ENCODE data around the gene PDZD11.

Gene PDZD11

GRCh38 chrX:70268034-70268433 is 21.7 kb downstream of the PDZD11 start, which contains the start of gene ARR3:
TSS of gene ARR3 (plus strand) at chrX:70268334. CDS start at chrX:70269386, 1,052 bp downstream.
- Histone ChIP-seq H3K36me3 (ENCODE audit: control insufficient read depth, insufficient read depth, low read length) (no peaks in the 10 kb centered on the region), H3K4me3 (replicated peaks; ENCODE audit: low read depth, low read length) (no peak within 1 kb of the TSS), H3K27me3 (replicated peaks; ENCODE audit: control insufficient read depth, insufficient read depth, low read length) (no peaks in the 10 kb centered on the region)
- no peak for TF ChIP-seq CTCF (IDR thresholded peaks at IDR 0.05; ENCODE audit: insufficient read depth, low read length, poor library complexity, severe bottlenecking)
- DNase-seq (ENCODE audit: extremely low read depth, insufficient read length), result no peak

- Histone ChIP-seq H3K27me3 (replicated peaks; ENCODE audit: control insufficient read depth, insufficient read depth, low read length) (no peaks in the 10 kb centered on the region), H3K36me3 (ENCODE audit: control insufficient read depth, insufficient read depth, low read length) (no peaks in the 10 kb centered on the region), H3K4me3 (replicated peaks; ENCODE audit: low read depth, low read length) (no peak overlapping the region)
- DNase-seq (ENCODE audit: extremely low read depth, insufficient read length), result no peak
- no peak for TF ChIP-seq CTCF (IDR thresholded peaks at IDR 0.05; ENCODE audit: insufficient read depth, low read length, poor library complexity, severe bottlenecking)
Observed at GRCh38 chrX:70264784-70265183, 24.9 kb downstream of the PDZD11 start.

- Histone ChIP-seq H3K36me3 (ENCODE audit: control insufficient read depth, insufficient read depth, low read length) (no peaks in the 10 kb centered on the region), H3K4me3 (replicated peaks; ENCODE audit: low read depth, low read length) (no peak overlapping the region), H3K27me3 (replicated peaks; ENCODE audit: control insufficient read depth, insufficient read depth, low read length) (no peaks in the 10 kb centered on the region)
- TF ChIP-seq CTCF (IDR thresholded peaks at IDR 0.05; ENCODE audit: insufficient read depth, low read length, poor library complexity, severe bottlenecking), result peak; percentile 67
- DNase-seq (ENCODE audit: extremely low read depth, insufficient read length), result peak; percentile 21
Observed at GRCh38 chrX:70262952-70263567, 26.7 kb downstream of the PDZD11 start.

GRCh38 chrX:70260104-70260503 is 29.6 kb downstream of the PDZD11 start, which contains the start of gene P2RY4:
TSS of gene P2RY4 (minus strand) at chrX:70260204. CDS start at chrX:70259624, 580 bp downstream.
- no peaks in the 10 kb centered on the region for H3K27me3 ChIP-seq (replicated peaks; ENCODE audit: control insufficient read depth, insufficient read depth, low read length)
- no peaks in the 10 kb centered on the region for H3K36me3 ChIP-seq (ENCODE audit: control insufficient read depth, insufficient read depth, low read length)
- no peak for DNase-seq (ENCODE audit: extremely low read depth, insufficient read length)
- H3K4me3 ChIP-seq (replicated peaks; ENCODE audit: low read depth, low read length), result no peak within 1 kb of the TSS
- no peak for TF ChIP-seq CTCF (IDR thresholded peaks at IDR 0.05; ENCODE audit: insufficient read depth, low read length, poor library complexity, severe bottlenecking)

GRCh38 chrX:70257423-70258288 is 32.1 kb downstream of the PDZD11 start:
- DNase-seq (ENCODE audit: extremely low read depth, insufficient read length), result no peak
- no peaks in the 10 kb centered on the region for H3K36me3 ChIP-seq (ENCODE audit: control insufficient read depth, insufficient read depth, low read length)
- TF ChIP-seq CTCF (IDR thresholded peaks at IDR 0.05; ENCODE audit: insufficient read depth, low read length, poor library complexity, severe bottlenecking), result no peak
- no peak overlapping the region for H3K4me3 ChIP-seq (replicated peaks; ENCODE audit: low read depth, low read length)
- no peaks in the 10 kb centered on the region for H3K27me3 ChIP-seq (replicated peaks; ENCODE audit: control insufficient read depth, insufficient read depth, low read length)
